Measurements from ENCODE around the gene FAM78B.

DNA sequence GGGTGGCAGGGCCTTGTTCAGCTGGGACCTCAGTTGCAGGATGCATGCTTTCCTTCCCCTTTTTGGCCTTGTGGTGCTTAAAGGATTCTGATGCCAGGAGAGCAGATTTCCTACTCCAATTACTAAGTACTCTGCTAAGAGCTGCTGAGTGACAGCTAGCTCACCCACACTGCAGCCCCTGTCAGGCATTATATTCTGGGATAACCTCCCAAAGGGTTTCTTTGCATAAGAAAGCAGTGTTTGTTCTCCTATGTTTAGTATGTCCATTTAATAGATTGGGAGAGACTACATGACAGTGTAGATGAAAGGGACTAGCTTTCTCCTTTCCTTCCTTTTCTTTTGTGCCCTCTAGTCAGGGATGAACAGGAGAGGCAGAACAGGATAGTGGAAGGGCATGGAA lies 100.7 kb downstream of the FAM78B start:
- TF ChIP-seq EZH2 (IDR thresholded peaks at IDR 0.05; ENCODE audit: low read length, unreplicated experiment): no peak
- TF ChIP-seq CTCF (conservative IDR thresholded peaks at IDR 0.05; ENCODE audit: low read depth, low read length): no peak
- no peak for TF ChIP-seq EZH2phosphoT487 (IDR thresholded peaks at IDR 0.05; ENCODE audit: borderline replicate concordance, low read length)
